ENCODE data around the gene IGFN1. TPM values are rescaled to one million over a fixed set of nuclear protein-coding genes. Genes with fewer than 3 reads are reported as not detected.

Gene IGFN1
- total RNA-seq, 1 donor from 2014 or later = 0.18 TPM

GRCh38 chr1:201143726-201144635 is 46.6 kb upstream of the IGFN1 start:
- Histone ChIP-seq H3K4me1 (no peaks in the 10 kb centered on the region), H3K36me3 (peaks cover 92% of the 10 kb centered on the region), H3K27me3 (ENCODE audit: low read depth) (no peaks in the 10 kb centered on the region), H3K4me3 (no peak overlapping the region), H3K9me3 (no peaks in the 10 kb centered on the region), H3K27ac (no peak overlapping the region)
- intact Hi-C loops (cut with DNase I) = no loop called here
- no peak for ATAC-seq
- TF ChIP-seq, protein P1, sequence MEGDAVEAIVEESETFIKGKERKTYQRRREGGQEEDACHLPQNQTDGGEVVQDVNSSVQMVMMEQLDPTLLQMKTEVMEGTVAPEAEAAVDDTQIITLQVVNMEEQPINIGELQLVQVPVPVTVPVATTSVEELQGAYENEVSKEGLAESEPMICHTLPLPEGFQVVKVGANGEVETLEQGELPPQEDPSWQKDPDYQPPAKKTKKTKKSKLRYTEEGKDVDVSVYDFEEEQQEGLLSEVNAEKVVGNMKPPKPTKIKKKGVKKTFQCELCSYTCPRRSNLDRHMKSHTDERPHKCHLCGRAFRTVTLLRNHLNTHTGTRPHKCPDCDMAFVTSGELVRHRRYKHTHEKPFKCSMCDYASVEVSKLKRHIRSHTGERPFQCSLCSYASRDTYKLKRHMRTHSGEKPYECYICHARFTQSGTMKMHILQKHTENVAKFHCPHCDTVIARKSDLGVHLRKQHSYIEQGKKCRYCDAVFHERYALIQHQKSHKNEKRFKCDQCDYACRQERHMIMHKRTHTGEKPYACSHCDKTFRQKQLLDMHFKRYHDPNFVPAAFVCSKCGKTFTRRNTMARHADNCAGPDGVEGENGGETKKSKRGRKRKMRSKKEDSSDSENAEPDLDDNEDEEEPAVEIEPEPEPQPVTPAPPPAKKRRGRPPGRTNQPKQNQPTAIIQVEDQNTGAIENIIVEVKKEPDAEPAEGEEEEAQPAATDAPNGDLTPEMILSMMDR (IDR thresholded peaks at IDR 0.05) = no peak
- no peak for DNase-seq

- Histone ChIP-seq H3K27me3 (ENCODE audit: low read depth) (no peaks in the 10 kb centered on the region), H3K36me3 (peaks cover 92% of the 10 kb centered on the region), H3K4me3 (no peak overlapping the region), H3K27ac (no peak overlapping the region), H3K9me3 (no peaks in the 10 kb centered on the region), H3K4me1 (no peaks in the 10 kb centered on the region)
- TF ChIP-seq, protein P1 (IDR thresholded peaks at IDR 0.05) = no peak
- DNase-seq = no peak
- ATAC-seq = no peak
- intact Hi-C loops (cut with DNase I) = no loop called here
Observed at GRCh38 chr1:201144701-201145100, 45.9 kb upstream of the IGFN1 start.

GRCh38 chr1:201145132-201145531 is 45.5 kb upstream of the IGFN1 start:
- no peak for ATAC-seq
- H3K4me3 ChIP-seq = no peak overlapping the region
- DNase-seq = no peak

DNA sequence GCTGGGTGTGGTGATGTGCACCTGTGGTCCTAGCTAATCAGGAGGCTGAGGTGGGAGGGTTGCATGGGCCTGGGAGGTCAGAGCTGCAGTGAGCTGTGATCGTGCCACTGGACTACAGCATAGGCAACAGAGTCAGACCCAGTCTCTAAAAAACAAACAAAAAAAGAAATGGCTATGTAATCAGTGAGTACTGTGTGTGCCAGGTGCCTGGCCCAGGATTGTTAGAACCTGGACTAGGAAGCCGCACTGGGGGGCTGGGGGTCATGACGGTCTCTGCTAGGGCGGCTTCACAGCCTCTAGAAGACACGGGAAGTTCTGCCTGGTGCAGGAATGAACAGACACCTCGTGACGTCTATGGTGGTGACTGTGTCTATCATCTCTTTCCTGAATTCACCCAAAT is 44.8 kb upstream of the IGFN1 start:
- TF ChIP-seq, protein P1 (IDR thresholded peaks at IDR 0.05) = no peak
- ATAC-seq = no peak
- Histone ChIP-seq H3K4me1 (no peaks in the 10 kb centered on the region), H3K27me3 (ENCODE audit: low read depth) (no peaks in the 10 kb centered on the region), H3K36me3 (peaks cover 92% of the 10 kb centered on the region), H3K4me3 (no peak overlapping the region), H3K9me3 (no peaks in the 10 kb centered on the region), H3K27ac (no peak overlapping the region)
- intact Hi-C loops (cut with DNase I) = no loop called here
- DNase-seq = no peak

More at GRCh38 chr1:201145132-201145531, 45.5 kb upstream of the IGFN1 start:
- intact Hi-C loops (cut with DNase I) = no loop called here
- Histone ChIP-seq H3K27ac (no peak overlapping the region), H3K9me3 (no peaks in the 10 kb centered on the region), H3K27me3 (ENCODE audit: low read depth) (no peaks in the 10 kb centered on the region), H3K36me3 (peaks cover 92% of the 10 kb centered on the region), H3K4me1 (no peaks in the 10 kb centered on the region)
- TF ChIP-seq, protein P1 (IDR thresholded peaks at IDR 0.05) = no peak

GRCh38 chr1:201146626-201147390 is 43.8 kb upstream of the IGFN1 start:
- TF ChIP-seq, protein P1 (IDR thresholded peaks at IDR 0.05) = no peak
- no peaks in the 10 kb centered on the region for H3K4me1 ChIP-seq
- no peak overlapping the region for H3K4me3 ChIP-seq
- intact Hi-C loops (cut with DNase I) = no loop called here
- H3K9me3 ChIP-seq = no peaks in the 10 kb centered on the region
- no peak overlapping the region for H3K27ac ChIP-seq
- no peaks in the 10 kb centered on the region for H3K27me3 ChIP-seq (ENCODE audit: low read depth)
- ATAC-seq = no peak
- peaks cover 92% of the 10 kb centered on the region for H3K36me3 ChIP-seq
- DNase-seq = no peak
